GM12892 (cell line): ENCODE data around the gene PDE7B.

Experiments
- DNase-seq: peaks from one replicate; pipeline ENCODE4 v3.0.0; 2011; ENCODE audit not compliant: insufficient read length
- FAIRE-seq: peaks from 2 replicates; lab custom pipeline; 2011; peaks lifted over from hg19 to GRCh38; lab: Jason Lieb, UNC
- POLR2A ChIP-seq: IDR thresholded peaks from 2 replicates; pipeline ENCODE4 v1.6.1; 2011; ENCODE audit warnings: low read depth, low read length, control low read depth
- POLR2AphosphoS5 ChIP-seq: IDR thresholded peaks from 2 replicates; pipeline ENCODE4 v1.6.1; 2011; ENCODE audit warnings: low read depth, low read length, control low read depth
- TAF1 ChIP-seq: IDR thresholded peaks from 2 replicates; pipeline ENCODE4 v1.6.1; 2011; ENCODE audit warnings: low read depth, mild to moderate bottlenecking, control low read depth, low read length, borderline replicate concordance

Gene PDE7B

GRCh38 chr6:135875446-135875845 lies 23.9 kb downstream of the PDE7B start:
- DNase-seq: no peak
- no peak for FAIRE-seq
- TF ChIP-seq POLR2AphosphoS5: no peak
- TF ChIP-seq POLR2A: no peak
- no peak for TF ChIP-seq TAF1

- FAIRE-seq (no peak), DNase-seq (no peak)
- TF ChIP-seq POLR2A: no peak
- TF ChIP-seq POLR2AphosphoS5: no peak
- no peak for TF ChIP-seq TAF1
Measured at GRCh38 chr6:135876058-135876457, 24.6 kb downstream of the PDE7B start.

GRCh38 chr6:135877666-135878065 lies 26.2 kb downstream of the PDE7B start:
- TF ChIP-seq POLR2AphosphoS5 (no peak), POLR2A (no peak), TAF1 (no peak)
- FAIRE-seq (no peak), DNase-seq (no peak)

- TF ChIP-seq POLR2AphosphoS5 (no peak), POLR2A (no peak), TAF1 (no peak)
- peak; percentile 10 for DNase-seq
- peak; percentile 91 for FAIRE-seq
Measured at GRCh38 chr6:135880066-135880972, 28.8 kb downstream of the PDE7B start.

- DNase-seq (no peak), FAIRE-seq (no peak)
Measured at GRCh38 chr6:135883045-135883444, 31.5 kb downstream of the PDE7B start.

GRCh38 chr6:135883536-135883935 lies 32.0 kb downstream of the PDE7B start:
- DNase-seq (no peak), FAIRE-seq (no peak)
- no peak for TF ChIP-seq POLR2AphosphoS5
- no peak for TF ChIP-seq TAF1
- TF ChIP-seq POLR2A: no peak

More at GRCh38 chr6:135883045-135883444, 31.5 kb downstream of the PDE7B start:
- TF ChIP-seq POLR2AphosphoS5: no peak

GRCh38 chr6:135884136-135884535 lies 32.6 kb downstream of the PDE7B start:
- TF ChIP-seq POLR2AphosphoS5 (no peak), POLR2A (no peak), TAF1 (no peak)
- FAIRE-seq (no peak), DNase-seq (no peak)

GRCh38 chr6:135887069-135887468 lies 35.6 kb downstream of the PDE7B start:
- DNase-seq: no peak
- TF ChIP-seq POLR2AphosphoS5 (no peak), POLR2A (no peak), TAF1 (no peak)
- no peak for FAIRE-seq

- FAIRE-seq (no peak), DNase-seq (no peak)
- TF ChIP-seq TAF1: no peak
- TF ChIP-seq POLR2AphosphoS5: no peak
- no peak for TF ChIP-seq POLR2A
Measured at GRCh38 chr6:135888818-135889217, 37.3 kb downstream of the PDE7B start.

GRCh38 chr6:135890876-135891275 lies 39.4 kb downstream of the PDE7B start:
- no peak for FAIRE-seq
- TF ChIP-seq TAF1: no peak
- no peak for TF ChIP-seq POLR2A
- TF ChIP-seq POLR2AphosphoS5: no peak

GRCh38 chr6:135891710-135892109 lies 40.2 kb downstream of the PDE7B start:
- DNase-seq (no peak), FAIRE-seq (no peak)
- no peak for TF ChIP-seq TAF1
- no peak for TF ChIP-seq POLR2AphosphoS5
- TF ChIP-seq POLR2A: no peak

More at GRCh38 chr6:135890876-135891275, 39.4 kb downstream of the PDE7B start:
- no peak for DNase-seq

- FAIRE-seq (no peak), DNase-seq (no peak)
- TF ChIP-seq POLR2A (no peak), POLR2AphosphoS5 (no peak), TAF1 (no peak)
Measured at GRCh38 chr6:135895231-135895911, 43.9 kb downstream of the PDE7B start.
